Measurements from ENCODE around the gene PSORS1C2. TPM values are rescaled to one million over a fixed set of nuclear protein-coding genes. Genes with fewer than 3 reads are reported as not detected.
"Not testable (repeated sequence)": the region's sequence is repeated elsewhere in the genome, so short reads cannot be mapped to it uniquely, and the experiment has no call there.

The PSORS1C2 gene
- total RNA-seq: not detected in 2 replicates

DNA sequence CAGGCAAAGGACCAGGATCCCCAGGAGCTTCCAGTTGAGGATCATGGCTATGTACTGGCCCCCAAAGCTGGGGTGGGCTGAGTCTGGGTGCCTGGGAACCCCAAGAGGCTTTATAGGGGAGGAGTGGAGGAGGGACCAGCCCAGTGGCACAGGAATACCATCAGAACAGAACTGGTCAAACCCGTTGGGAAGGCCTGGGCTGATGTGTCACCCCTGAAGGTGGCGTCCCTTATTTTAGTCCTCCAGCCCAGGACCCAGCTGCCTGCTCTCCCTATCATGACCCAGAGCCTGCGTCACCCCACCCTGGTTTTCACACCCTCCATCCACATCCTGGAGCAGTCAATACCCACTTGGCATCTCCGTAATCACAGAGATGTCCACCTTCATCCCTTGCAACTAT, at the start of gene PSORS1C2:
Gene PSORS1C2 (minus strand): TSS at position 85 of the 400 bp plus-strand sequence. CDS start 40 bp downstream, at position 45.
- H3K9me3 Mint-ChIP-seq: no peaks in the 10 kb centered on the region
- H3K4me1 Mint-ChIP-seq: peaks cover 7% of the 10 kb centered on the region
- peaks cover 10% of the 10 kb centered on the region for H3K36me3 Mint-ChIP-seq (ENCODE audit: low read depth)
- no peaks in the 10 kb centered on the region for H3K27me3 Mint-ChIP-seq
- ChIA-PET POLR2A (no interaction called here), CTCF (interaction anchor here (1.0 to 3.1 kb wide), 5 partner anchors 50 to 236 kb away, joined by 3 to 30 read pairs (median 6); no protein-coding TSS in a partner anchor)
- intact Hi-C loops (cut with micrococcal nuclease): no loop called here
- DNase-seq: no peak
- no peak for TF ChIP-seq CTCF (IDR thresholded peaks at IDR 0.05)
- no peak for ATAC-seq (ENCODE audit: low read depth)
- no peak within 1 kb of the TSS for H3K27ac Mint-ChIP-seq
- H3K4me3 Mint-ChIP-seq: no peak within 1 kb of the TSS

- ChIA-PET CTCF (interaction anchor here (1.3 kb wide), 1 partner anchor 8 kb away, joined by 4 read pairs; no protein-coding TSS in a partner anchor), POLR2A (interaction anchor here (0.6 to 1.5 kb wide), 8 partner anchors 9 to 1466 kb away, joined by 3 to 5 read pairs (median 4); partner anchors contain the start of gene TCF19)
- DNase-seq (no peak), ATAC-seq (ENCODE audit: low read depth) (no peak)
- intact Hi-C loops (cut with micrococcal nuclease): no loop called here
- H3K4me3 Mint-ChIP-seq: no peak overlapping the region
- no peaks in the 10 kb centered on the region for H3K27me3 Mint-ChIP-seq
- no peak for TF ChIP-seq CTCF (IDR thresholded peaks at IDR 0.05)
- H3K36me3 Mint-ChIP-seq (ENCODE audit: low read depth): peaks cover 2% of the 10 kb centered on the region
- H3K9me3 Mint-ChIP-seq: no peaks in the 10 kb centered on the region
- peak overlapping the region; percentile 53 for H3K27ac Mint-ChIP-seq
- peaks cover 23% of the 10 kb centered on the region for H3K4me1 Mint-ChIP-seq
Observed at GRCh38 chr6:31187780-31188194, 48.9 kb upstream of the PSORS1C2 start.

GRCh38 chr6:31186052-31186734, 47.3 kb upstream of the PSORS1C2 start:
- DNase-seq: no peak
- H3K27ac Mint-ChIP-seq: peak overlapping the region; percentile 93
- H3K4me3 Mint-ChIP-seq: peak overlapping the region; percentile 79
- ATAC-seq (ENCODE audit: low read depth): peak; percentile 45
- H3K9me3 Mint-ChIP-seq: no peaks in the 10 kb centered on the region
- intact Hi-C loops (cut with micrococcal nuclease): no loop called here
- peaks cover 2% of the 10 kb centered on the region for H3K36me3 Mint-ChIP-seq (ENCODE audit: low read depth)
- peaks cover 21% of the 10 kb centered on the region for H3K4me1 Mint-ChIP-seq
- ChIA-PET CTCF (interaction anchor here (0.7 to 1.3 kb wide), 2 partner anchors 10 to 12 kb away, joined by 3 to 4 read pairs; no protein-coding TSS in a partner anchor), POLR2A (interaction anchor here (0.6 to 1.5 kb wide), 7 partner anchors 12 to 1620 kb away, joined by 3 to 10 read pairs (median 5); partner anchors contain the start of gene TCF19)
- no peaks in the 10 kb centered on the region for H3K27me3 Mint-ChIP-seq
- no peak for TF ChIP-seq CTCF (IDR thresholded peaks at IDR 0.05)

- H3K27me3 Mint-ChIP-seq; H3K9me3 Mint-ChIP-seq; DNase-seq; CTCF ChIA-PET; H3K36me3 Mint-ChIP-seq (ENCODE audit: low read depth); intact Hi-C loops (cut with micrococcal nuclease): not testable (repeated sequence)
- H3K4me3 Mint-ChIP-seq: peak overlapping the region; percentile 79
- peak; percentile 37 for ATAC-seq (ENCODE audit: low read depth)
- H3K4me1 Mint-ChIP-seq: peaks cover 22% of the 10 kb centered on the region
- H3K27ac Mint-ChIP-seq: peak overlapping the region; percentile 93
- POLR2A ChIA-PET: interaction anchor here (0.6 to 1.0 kb wide), 2 partner anchors 20 to 146 kb away, joined by 3 to 7 read pairs; no protein-coding TSS in a partner anchor
Observed at GRCh38 chr6:31185695-31186051, 46.8 kb upstream of the PSORS1C2 start.

GRCh38 chr6:31183859-31184258, 45.0 kb upstream of the PSORS1C2 start:
- H3K4me3 Mint-ChIP-seq; H3K36me3 Mint-ChIP-seq (ENCODE audit: low read depth); H3K27me3 Mint-ChIP-seq; intact Hi-C loops (cut with micrococcal nuclease); H3K9me3 Mint-ChIP-seq; ATAC-seq (ENCODE audit: low read depth); H3K27ac Mint-ChIP-seq; DNase-seq: not testable (repeated sequence)
- CTCF ChIA-PET: interaction anchor here (0.7 kb wide), 1 partner anchor 13 kb away, joined by 3 read pairs; no protein-coding TSS in a partner anchor
- peaks cover 22% of the 10 kb centered on the region for H3K4me1 Mint-ChIP-seq
- POLR2A ChIA-PET: interaction anchor here (0.6 to 1.0 kb wide), 2 partner anchors 19 to 102 kb away, joined by 3 to 5 read pairs; no protein-coding TSS in a partner anchor

DNA sequence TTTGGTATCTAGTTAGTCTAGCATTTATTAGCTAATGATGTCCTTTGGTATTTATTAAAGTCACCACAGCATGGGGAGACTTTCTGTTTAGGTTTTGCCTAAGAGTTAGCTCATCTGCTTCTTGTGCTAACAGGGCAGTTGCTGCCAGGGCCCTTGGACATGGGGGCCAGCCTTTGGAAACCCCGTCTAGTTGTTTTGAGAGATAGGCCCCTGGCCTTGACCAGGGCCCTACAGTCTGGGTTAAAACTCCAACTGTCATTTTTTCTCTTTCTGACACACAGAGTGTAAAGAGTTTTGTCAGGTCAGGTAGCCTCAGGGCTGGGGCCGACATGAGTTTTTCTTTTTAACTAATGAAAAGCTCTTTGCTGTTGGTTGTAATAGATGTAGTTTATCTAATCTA, 44.4 kb upstream of the PSORS1C2 start:
- H3K36me3 Mint-ChIP-seq (ENCODE audit: low read depth); DNase-seq; intact Hi-C loops (cut with micrococcal nuclease); CTCF ChIA-PET; POLR2A ChIA-PET; H3K27ac Mint-ChIP-seq; H3K9me3 Mint-ChIP-seq; ATAC-seq (ENCODE audit: low read depth); H3K4me3 Mint-ChIP-seq; H3K27me3 Mint-ChIP-seq: not testable (repeated sequence)
- peaks cover 28% of the 10 kb centered on the region for H3K4me1 Mint-ChIP-seq
